HEK293 (cell line): ENCODE results near the gene IMPDH1.
A peak's percentile ranks its signal among the peaks of the same experiment; 100 is the strongest.

Experiments used
- IKZF3 ChIP-seq: fragments of 450-650 bp; IDR thresholded peaks from 2 replicates; pipeline ENCODE4 v1.5.0; 2018; ENCODE audit warnings: missing biosample characterization, mild to moderate bottlenecking, missing genetic modification characterization, moderate library complexity
- KLF7 ChIP-seq: fragments of 450-650 bp; formaldehyde crosslinking; IDR thresholded peaks from 2 replicates; pipeline ENCODE4 v1.5.1; 2016; ENCODE audit warnings: missing biosample characterization, missing genetic modification characterization, borderline replicate concordance
- MZF1 ChIP-seq: fragments of 450-650 bp; formaldehyde crosslinking; IDR thresholded peaks from 2 replicates; pipeline ENCODE4 v1.5.1; 2017; ENCODE audit warnings: missing biosample characterization, missing genetic modification characterization, borderline replicate concordance
- OSR2 ChIP-seq: fragments of 450-650 bp; formaldehyde crosslinking; IDR thresholded peaks from 2 replicates; pipeline ENCODE4 v1.5.1; 2016; ENCODE audit warnings: missing biosample characterization, missing genetic modification characterization
- PRDM1 ChIP-seq: fragments of 450-650 bp; formaldehyde crosslinking; IDR thresholded peaks from 2 replicates; pipeline ENCODE4; 2016; ENCODE audit warnings: missing biosample characterization, missing genetic modification characterization
- SALL2 ChIP-seq: fragments of 450-650 bp; formaldehyde crosslinking; IDR thresholded peaks from 2 replicates; pipeline ENCODE4 v1.5.0; 2017; ENCODE audit warnings: missing biosample characterization, mild to moderate bottlenecking, missing genetic modification characterization, borderline replicate concordance
- SCRT2 ChIP-seq: fragments of 450-650 bp; formaldehyde crosslinking; IDR thresholded peaks from 2 replicates; pipeline ENCODE4 v1.5.1; 2016; ENCODE audit warnings: missing biosample characterization, missing genetic modification characterization
- TRIM28 ChIP-seq: IDR thresholded peaks from 2 replicates; pipeline ENCODE4 v1.6.1; 2011; ENCODE audit warnings: low read length, control low read depth, borderline replicate concordance
- YY2 ChIP-seq: fragments of 450-650 bp; formaldehyde crosslinking; IDR thresholded peaks from 2 replicates; pipeline ENCODE4 v1.5.1; 2016; ENCODE audit warnings: missing biosample characterization, missing genetic modification characterization
- ZBTB1 ChIP-seq: fragments of 450-650 bp; formaldehyde crosslinking; IDR thresholded peaks from 2 replicates; pipeline ENCODE4 v1.5.1; 2016; ENCODE audit warnings: missing biosample characterization, missing genetic modification characterization
- ZBTB49 ChIP-seq: fragments of 450-650 bp; formaldehyde crosslinking; IDR thresholded peaks from 2 replicates; pipeline ENCODE4 v1.5.1; 2016; ENCODE audit warnings: missing biosample characterization, missing genetic modification characterization, low read depth
- ZBTB8A ChIP-seq: fragments of 450-650 bp; formaldehyde crosslinking; IDR thresholded peaks from 2 replicates; pipeline ENCODE4 v1.5.1; 2016; ENCODE audit warnings: missing biosample characterization, missing genetic modification characterization
- ZEB2 ChIP-seq: fragments of 450-650 bp; formaldehyde crosslinking; IDR thresholded peaks from 2 replicates; pipeline ENCODE4 v1.5.1; 2016; ENCODE audit warnings: missing biosample characterization, missing genetic modification characterization
- ZIC2 ChIP-seq: fragments of 450-650 bp; formaldehyde crosslinking; IDR thresholded peaks from 2 replicates; pipeline ENCODE4 v1.5.1; 2016; ENCODE audit warnings: missing biosample characterization, missing genetic modification characterization
- ZNF10 ChIP-seq: fragments of 450-650 bp; formaldehyde crosslinking; IDR thresholded peaks from 2 replicates; pipeline ENCODE4 v1.5.1; 2017; ENCODE audit warnings: missing biosample characterization, missing genetic modification characterization
- ZNF112 ChIP-seq: fragments of 450-650 bp; formaldehyde crosslinking; IDR thresholded peaks from 2 replicates; pipeline ENCODE4 v1.5.0; 2017; ENCODE audit warnings: missing biosample characterization, missing genetic modification characterization
- ZNF148 ChIP-seq: fragments of 450-650 bp; formaldehyde crosslinking; IDR thresholded peaks from 2 replicates; pipeline ENCODE4 v1.5.0; 2017; ENCODE audit warnings: missing biosample characterization, missing genetic modification characterization, borderline replicate concordance
- ZNF16 ChIP-seq: fragments of 450-650 bp; formaldehyde crosslinking; IDR thresholded peaks from 2 replicates; pipeline ENCODE4 v1.5.1; 2016; ENCODE audit warnings: low read depth, missing biosample characterization, missing genetic modification characterization
- ZNF175 ChIP-seq: fragments of 450-650 bp; formaldehyde crosslinking; IDR thresholded peaks from 2 replicates; pipeline ENCODE4 v1.5.1; 2016; ENCODE audit warnings: missing biosample characterization, missing genetic modification characterization
- ZNF184 ChIP-seq: fragments of 450-650 bp; IDR thresholded peaks from 2 replicates; pipeline ENCODE4 v1.5.1; 2018; ENCODE audit warnings: missing biosample characterization, mild to moderate bottlenecking, missing genetic modification characterization
- ZNF2 ChIP-seq: fragments of 450-650 bp; formaldehyde crosslinking; IDR thresholded peaks from 2 replicates; pipeline ENCODE4 v1.5.1; 2016; ENCODE audit warnings: missing biosample characterization, missing genetic modification characterization
- ZNF311 ChIP-seq: fragments of 450-650 bp; formaldehyde crosslinking; IDR thresholded peaks from 2 replicates; pipeline ENCODE4 v1.5.1; 2017; ENCODE audit warnings: missing biosample characterization, missing genetic modification characterization, borderline replicate concordance
- ZNF350 ChIP-seq: fragments of 450-650 bp; formaldehyde crosslinking; IDR thresholded peaks from 2 replicates; pipeline ENCODE4 v1.5.0; 2017; ENCODE audit warnings: missing biosample characterization, mild to moderate bottlenecking, missing genetic modification characterization
- ZNF366 ChIP-seq: fragments of 450-650 bp; formaldehyde crosslinking; conservative IDR thresholded peaks from 2 replicates; pipeline ENCODE4 v1.5.1; 2016; ENCODE audit warnings: missing biosample characterization, missing genetic modification characterization
- ZNF398 ChIP-seq: fragments of 450-650 bp; formaldehyde crosslinking; IDR thresholded peaks from 2 replicates; pipeline ENCODE4 v1.5.1; 2017; ENCODE audit warnings: missing biosample characterization, missing genetic modification characterization
- ZNF423 ChIP-seq: fragments of 450-650 bp; formaldehyde crosslinking; IDR thresholded peaks from 2 replicates; pipeline ENCODE4 v1.5.1; 2016; ENCODE audit warnings: missing biosample characterization, missing genetic modification characterization
- ZNF426 ChIP-seq: fragments of 450-650 bp; formaldehyde crosslinking; IDR thresholded peaks from 2 replicates; pipeline ENCODE4 v1.5.1; 2017; ENCODE audit warnings: missing biosample characterization, missing genetic modification characterization, mild to moderate bottlenecking, inconsistent platforms, moderate library complexity
- ZNF501 ChIP-seq: fragments of 450-650 bp; formaldehyde crosslinking; IDR thresholded peaks from 2 replicates; pipeline ENCODE4 v1.5.1; 2016; ENCODE audit warnings: missing biosample characterization, missing genetic modification characterization
- ZNF561 ChIP-seq: fragments of 450-650 bp; IDR thresholded peaks from 2 replicates; pipeline ENCODE4 v1.5.1; 2018; ENCODE audit warnings: missing biosample characterization, missing genetic modification characterization, borderline replicate concordance
- ZNF677 ChIP-seq: fragments of 450-650 bp; IDR thresholded peaks from 2 replicates; pipeline ENCODE4 v1.5.0; 2018; ENCODE audit warnings: missing biosample characterization, mild to moderate bottlenecking, missing genetic modification characterization, moderate library complexity
- ZNF76 ChIP-seq: fragments of 450-650 bp; formaldehyde crosslinking; IDR thresholded peaks from 2 replicates; pipeline ENCODE4; 2016; ENCODE audit warnings: low read depth, missing biosample characterization, missing genetic modification characterization, borderline replicate concordance
- ZNF777 ChIP-seq: fragments of 450-650 bp; formaldehyde crosslinking; IDR thresholded peaks from 2 replicates; pipeline ENCODE4 v1.5.1; 2017; ENCODE audit warnings: missing biosample characterization, missing genetic modification characterization, borderline replicate concordance
- ZNF785 ChIP-seq: fragments of 450-650 bp; formaldehyde crosslinking; IDR thresholded peaks from 2 replicates; pipeline ENCODE4 v1.5.1; 2016; ENCODE audit warnings: missing biosample characterization, missing genetic modification characterization
- ZNF830 ChIP-seq: fragments of 450-650 bp; IDR thresholded peaks from 2 replicates; pipeline ENCODE4 v1.5.0; 2018; ENCODE audit warnings: missing biosample characterization, missing genetic modification characterization, low read depth, mild to moderate bottlenecking, moderate library complexity
- ZNF843 ChIP-seq: fragments of 450-650 bp; formaldehyde crosslinking; IDR thresholded peaks from 2 replicates; pipeline ENCODE4 v1.5.1; 2016; ENCODE audit warnings: missing biosample characterization, missing genetic modification characterization
- ZSCAN23 ChIP-seq: fragments of 450-650 bp; formaldehyde crosslinking; IDR thresholded peaks from 2 replicates; pipeline ENCODE4 v1.5.1; 2016; ENCODE audit warnings: missing biosample characterization, missing genetic modification characterization

IMPDH1 gene

GRCh38 chr7:128455543-128456254, 45.9 kb upstream of the IMPDH1 start, which contains the start of gene HILPDA (continued):
- TF ChIP-seq ZNF398 (tag by site-specific recombination), result no peak
- TF ChIP-seq IKZF3 (tag by site-specific recombination), result peak; percentile 96
- TF ChIP-seq ZIC2 (tag by site-specific recombination), result peak; percentile 84
- TF ChIP-seq SALL2 (tag by site-specific recombination), result no peak
- TF ChIP-seq ZNF561 (tag by site-specific recombination), result peak; percentile 81; the same call in 1 of the 2 replicates
- TF ChIP-seq ZNF366, result no peak
- no peak for TF ChIP-seq TRIM28
- no peak for TF ChIP-seq ZNF76 (tag by site-specific recombination)
- peak; percentile 79 for TF ChIP-seq ZBTB8A
- peak; percentile 43 for TF ChIP-seq ZNF2
- TF ChIP-seq YY2 (tag by site-specific recombination), result no peak
- no peak for TF ChIP-seq OSR2 (tag by site-specific recombination)
- peak; percentile 74 for TF ChIP-seq KLF7 (tag by site-specific recombination)
- TF ChIP-seq ZBTB1 (tag by site-specific recombination), result no peak
- TF ChIP-seq ZNF112 (tag by site-specific recombination), result no peak
- no peak for TF ChIP-seq ZNF148 (tag by site-specific recombination)
- no peak for TF ChIP-seq ZSCAN23
- no peak for TF ChIP-seq ZNF184 (tag by site-specific recombination)
- 0 out of 2 replicates have a peak, but pooled peaks have one; percentile 44 for TF ChIP-seq ZNF843 (tag by site-specific recombination)
- 0 out of 2 replicates have a peak, but pooled peaks have one; percentile 56 for TF ChIP-seq ZNF777
- 0 out of 2 replicates have a peak, but pooled peaks have one; percentile 61 for TF ChIP-seq ZEB2 (tag by site-specific recombination)
- TF ChIP-seq ZNF16 (tag by site-specific recombination), result no peak
- no peak for TF ChIP-seq ZNF175 (tag by site-specific recombination)
- no peak for TF ChIP-seq ZNF311 (tag by site-specific recombination)
- no peak for TF ChIP-seq ZNF350 (tag by site-specific recombination)
- no peak for TF ChIP-seq ZNF423
- no peak for TF ChIP-seq ZNF677 (tag by site-specific recombination)
- TF ChIP-seq ZNF830 (tag by site-specific recombination), result no peak
- TF ChIP-seq ZBTB49 (tag by site-specific recombination), result no peak
- peak; percentile 91 for TF ChIP-seq MZF1 (tag by site-specific recombination)
- peak; percentile 41; the same call in 1 of the 2 replicates for TF ChIP-seq ZNF785 (tag by site-specific recombination)
- peak; percentile 59; the same call in 1 of the 2 replicates for TF ChIP-seq ZNF501 (tag by site-specific recombination)
- no peak for TF ChIP-seq ZNF426 (tag by site-specific recombination)
- TF ChIP-seq PRDM1, result no peak
- TF ChIP-seq ZNF10 (tag by site-specific recombination), result no peak
- TF ChIP-seq SCRT2, result peak; percentile 72; the same call in 1 of the 2 replicates
